GM12878 (cell line): ENCODE measurements around the gene GAS2L3.

Experiments used
- BRCA1 ChIP-seq: IDR thresholded peaks from 2 replicates; pipeline ENCODE4 v1.6.1; 2011; ENCODE audit warnings: low read depth, low read length, improper control_type of control experiment
- EGR1 ChIP-seq, 2 experiments: IDR thresholded peaks; 1 replicate in 1 of 2; 2 replicates in 1 of 2; pipeline ENCODE4 v1.6.1; 2011 to 2012; ENCODE audit warnings: low read depth in 2 of 2, low read length in 2 of 2, borderline replicate concordance in 1 of 2, mild to moderate bottlenecking in 1 of 2, moderate library complexity in 1 of 2
- EP300 ChIP-seq, 2 experiments: fragments of 150-350 bp in 1 of 2; IDR thresholded peaks; 2 replicates each; pipeline ENCODE4 v1.6.1; 2011 to 2012; ENCODE audit warnings: low read depth in 2 of 2, low read length in 2 of 2, borderline replicate concordance in 1 of 2, improper control_type of control experiment in 1 of 2, inconsistent platforms in 1 of 2; ENCODE audit not compliant: control insufficient read depth in 1 of 2
- EZH2 ChIP-seq: IDR thresholded peaks from 2 replicates; pipeline ENCODE4 v1.6.1; 2012; ENCODE audit warnings: low read depth, mild to moderate bottlenecking, control low read depth, inconsistent platforms, low read length, borderline replicate concordance; ENCODE audit not compliant: control insufficient read depth
- NFYA ChIP-seq: IDR thresholded peaks from 2 replicates; pipeline ENCODE4 v1.6.1; 2011; ENCODE audit warnings: low read depth, mild to moderate bottlenecking, low read length, improper control_type of control experiment, borderline replicate concordance
- PAX8 ChIP-seq: fragments of 450-650 bp; IDR thresholded peaks from 2 replicates; pipeline ENCODE4 v1.6.1; 2017; ENCODE audit warnings: mild to moderate bottlenecking, moderate library complexity
- PML ChIP-seq: IDR thresholded peaks from 2 replicates; pipeline ENCODE4 v1.6.1; 2012; ENCODE audit warnings: low read length, inconsistent platforms
- POLR2A ChIP-seq: IDR thresholded peaks from 2 replicates; pipeline ENCODE4 v1.6.1; 2011; ENCODE audit warnings: low read depth, mild to moderate bottlenecking, low read length
- POU2F2 ChIP-seq: IDR thresholded peaks from 3 replicates; pipeline ENCODE4 v1.6.1; 2011; ENCODE audit warnings: low read depth, mild to moderate bottlenecking, low read length, borderline replicate concordance
- SPI1 ChIP-seq: IDR thresholded peaks from 2 replicates; pipeline ENCODE4 v1.6.1; 2011; ENCODE audit warnings: low read depth, mild to moderate bottlenecking, low read length, moderate library complexity, borderline replicate concordance; ENCODE audit not compliant: insufficient read depth
- ZNF274 ChIP-seq: IDR thresholded peaks from one replicate; pipeline ENCODE4 v1.8.0; 2011; ENCODE audit not compliant: insufficient read length, insufficient read depth
- TF ChIP-seq, protein P1 (sequence below), 3 experiments: IDR thresholded peaks in 2 of 3; conservative IDR thresholded peaks in 1 of 3; 2 replicates each; pipeline ENCODE4 v1.5.1; 2011; ENCODE audit warnings: low read depth in 3 of 3, low read length in 3 of 3, mild to moderate bottlenecking in 3 of 3, control low read depth in 2 of 3, moderate library complexity in 2 of 3, inconsistent platforms in 1 of 3, mixed read lengths in 1 of 3; ENCODE audit not compliant: control insufficient read depth in 2 of 3, insufficient read depth in 1 of 3; ENCODE audit errors: extremely low read depth in 1 of 3
- TF ChIP-seq, protein P2 (sequence below): IDR thresholded peaks from 2 replicates; pipeline ENCODE4 v1.6.1; 2011; ENCODE audit warnings: borderline replicate concordance, low read depth, mild to moderate bottlenecking, moderate library complexity, low read length; ENCODE audit not compliant: insufficient read depth, poor library complexity, severe bottlenecking

DNA sequence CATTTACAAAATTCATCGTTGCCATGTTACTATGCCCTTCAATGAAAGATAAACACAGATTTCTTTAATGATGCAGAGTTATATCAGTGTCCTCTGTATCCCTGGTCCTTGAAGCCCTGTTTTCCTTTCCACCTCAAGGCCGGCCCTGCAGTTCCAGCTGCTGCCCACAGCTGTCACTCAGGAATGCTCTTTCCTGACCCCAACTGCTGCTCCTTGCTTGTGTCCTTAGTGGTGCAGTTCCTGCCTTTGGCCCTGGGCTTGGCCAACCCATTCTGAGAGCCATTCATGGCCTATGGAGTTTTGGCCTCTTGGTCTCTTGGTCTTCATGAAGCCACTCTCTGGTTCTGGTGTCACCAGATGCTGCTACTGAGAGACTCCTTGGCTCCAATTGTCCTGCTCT is 93.1 kb downstream of the GAS2L3 start:
- TF ChIP-seq POU2F2 (no peak), BRCA1 (no peak), EP300 (IDR thresholded peaks at IDR 0.05; ENCODE audit: borderline replicate concordance in 1 of 2, control insufficient read depth in 1 of 2, low read depth in 2 of 2, low read length in 2 of 2) (no peak), POLR2A (no peak), SPI1 (no peak), NFYA (no peak), EGR1 (IDR thresholded peaks at IDR 0.05; ENCODE audit: borderline replicate concordance in 1 of 2, low read depth in 2 of 2, low read length in 2 of 2) (no peak), ZNF274 (no peak), PML (no peak), EZH2 (no peak), PAX8 (no peak)
- TF ChIP-seq, protein P1, sequence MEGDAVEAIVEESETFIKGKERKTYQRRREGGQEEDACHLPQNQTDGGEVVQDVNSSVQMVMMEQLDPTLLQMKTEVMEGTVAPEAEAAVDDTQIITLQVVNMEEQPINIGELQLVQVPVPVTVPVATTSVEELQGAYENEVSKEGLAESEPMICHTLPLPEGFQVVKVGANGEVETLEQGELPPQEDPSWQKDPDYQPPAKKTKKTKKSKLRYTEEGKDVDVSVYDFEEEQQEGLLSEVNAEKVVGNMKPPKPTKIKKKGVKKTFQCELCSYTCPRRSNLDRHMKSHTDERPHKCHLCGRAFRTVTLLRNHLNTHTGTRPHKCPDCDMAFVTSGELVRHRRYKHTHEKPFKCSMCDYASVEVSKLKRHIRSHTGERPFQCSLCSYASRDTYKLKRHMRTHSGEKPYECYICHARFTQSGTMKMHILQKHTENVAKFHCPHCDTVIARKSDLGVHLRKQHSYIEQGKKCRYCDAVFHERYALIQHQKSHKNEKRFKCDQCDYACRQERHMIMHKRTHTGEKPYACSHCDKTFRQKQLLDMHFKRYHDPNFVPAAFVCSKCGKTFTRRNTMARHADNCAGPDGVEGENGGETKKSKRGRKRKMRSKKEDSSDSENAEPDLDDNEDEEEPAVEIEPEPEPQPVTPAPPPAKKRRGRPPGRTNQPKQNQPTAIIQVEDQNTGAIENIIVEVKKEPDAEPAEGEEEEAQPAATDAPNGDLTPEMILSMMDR (IDR thresholded peaks at IDR 0.05 in 2 of 3, conservative IDR thresholded peaks at IDR 0.05 in 1 of 3; ENCODE audit: control insufficient read depth in 2 of 3, extremely low read depth in 1 of 3, insufficient read depth in 1 of 3, low read depth in 3 of 3, low read length in 3 of 3) = no peak
- TF ChIP-seq, protein P2, sequence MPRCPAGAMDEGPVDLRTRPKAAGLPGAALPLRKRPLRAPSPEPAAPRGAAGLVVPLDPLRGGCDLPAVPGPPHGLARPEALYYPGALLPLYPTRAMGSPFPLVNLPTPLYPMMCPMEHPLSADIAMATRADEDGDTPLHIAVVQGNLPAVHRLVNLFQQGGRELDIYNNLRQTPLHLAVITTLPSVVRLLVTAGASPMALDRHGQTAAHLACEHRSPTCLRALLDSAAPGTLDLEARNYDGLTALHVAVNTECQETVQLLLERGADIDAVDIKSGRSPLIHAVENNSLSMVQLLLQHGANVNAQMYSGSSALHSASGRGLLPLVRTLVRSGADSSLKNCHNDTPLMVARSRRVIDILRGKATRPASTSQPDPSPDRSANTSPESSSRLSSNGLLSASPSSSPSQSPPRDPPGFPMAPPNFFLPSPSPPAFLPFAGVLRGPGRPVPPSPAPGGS = no peak
